Measurements from ENCODE around the gene SYDE2.

SYDE2 gene

DNA sequence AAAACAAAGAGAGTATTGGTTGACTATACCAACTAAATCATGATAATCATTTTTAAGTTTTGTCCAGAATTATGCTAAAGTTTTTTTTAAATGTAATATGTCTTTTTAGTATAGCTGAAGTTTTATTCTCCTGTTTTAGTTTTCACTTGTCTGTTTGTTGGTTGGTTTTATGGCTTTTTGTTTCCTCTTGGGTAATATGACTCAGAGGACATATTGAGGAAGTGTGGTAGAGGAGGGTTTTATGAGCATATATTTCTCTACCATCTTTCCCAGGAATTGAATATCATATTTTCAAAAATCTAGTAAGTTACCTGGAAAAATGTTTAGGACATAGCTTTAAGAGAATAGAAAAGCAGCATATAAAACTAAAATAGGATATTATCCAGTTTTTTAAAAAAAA is 84.0 kb downstream of the SYDE2 start:
- DNase-seq: no peak

DNA sequence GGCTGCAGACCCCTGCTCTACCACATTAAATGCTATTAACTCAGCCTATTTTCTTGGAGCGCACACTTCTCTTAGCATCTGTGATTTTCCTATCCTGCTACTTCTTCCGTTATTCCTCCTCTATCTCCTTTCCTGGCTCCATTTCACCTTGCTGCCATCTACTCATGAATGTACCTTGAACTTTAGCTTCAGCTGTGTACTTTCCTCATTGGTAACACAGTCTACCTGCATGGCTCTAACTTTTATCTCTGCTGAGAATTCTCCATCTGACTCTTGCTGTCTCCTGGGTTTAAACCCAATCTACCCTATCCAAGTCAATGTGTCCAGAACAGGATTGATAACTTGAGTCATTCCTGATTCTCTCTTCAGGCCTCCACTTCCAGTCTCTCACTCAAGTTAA is 84.9 kb downstream of the SYDE2 start:
- DNase-seq: no peak

DNA sequence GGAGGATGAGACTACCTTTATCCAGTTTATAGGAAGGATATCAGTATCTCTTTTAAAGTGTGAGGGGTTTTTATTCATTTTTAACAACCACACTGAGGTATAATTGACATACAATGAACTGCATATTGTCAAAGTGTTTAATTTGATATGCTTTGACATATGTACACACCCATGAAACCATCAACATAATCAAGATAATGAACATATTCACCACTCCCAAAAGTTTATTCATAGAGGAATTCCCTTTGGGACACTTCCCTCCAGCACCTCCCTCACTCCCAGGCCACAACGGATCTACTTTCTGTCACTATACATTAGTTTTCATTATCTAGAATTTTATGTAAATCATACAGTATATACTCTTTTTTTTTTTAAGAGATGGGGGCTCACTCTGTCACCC is 89.1 kb downstream of the SYDE2 start:
- no peak for DNase-seq

DNA sequence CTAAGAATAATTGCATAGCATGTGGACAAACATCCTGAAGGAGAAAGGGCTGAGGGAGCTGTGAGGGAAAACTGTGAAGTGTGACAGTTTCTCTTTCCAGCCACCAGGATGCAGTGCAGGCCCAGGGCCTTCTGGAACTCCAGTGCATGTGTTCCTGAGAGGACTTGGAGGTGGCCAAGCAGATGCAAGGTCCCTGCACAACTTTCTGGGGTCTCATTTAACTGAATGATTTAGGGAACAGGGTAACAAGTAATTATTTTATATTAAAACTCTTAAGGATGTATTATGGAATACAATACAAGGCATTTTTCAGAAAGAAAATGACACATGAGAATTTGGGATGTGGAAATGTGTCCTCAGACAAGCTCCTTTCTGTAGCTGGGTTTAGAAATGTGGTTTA is 91.3 kb downstream of the SYDE2 start:
- DNase-seq: peak; percentile 40

Measured in stimulated activated CD4-positive, alpha-beta T cell treated with anti-CD3 and anti-CD28 coated beads, Interleukin-1b, Interleukin-23, amount 100 ng/mL, for 48 hours (primary cell).